ENCODE results near the gene TMEM88. TPM values are rescaled to one million over a fixed set of nuclear protein-coding genes. Genes with fewer than 3 reads are reported as not detected.

TMEM88 gene
- total and polyA plus RNA-seq, 2 of the 13 experiments (the other 11 are each of a cell fraction or from before 2014, with no cell fraction given) = 0.31 to 0.66 TPM

DNA sequence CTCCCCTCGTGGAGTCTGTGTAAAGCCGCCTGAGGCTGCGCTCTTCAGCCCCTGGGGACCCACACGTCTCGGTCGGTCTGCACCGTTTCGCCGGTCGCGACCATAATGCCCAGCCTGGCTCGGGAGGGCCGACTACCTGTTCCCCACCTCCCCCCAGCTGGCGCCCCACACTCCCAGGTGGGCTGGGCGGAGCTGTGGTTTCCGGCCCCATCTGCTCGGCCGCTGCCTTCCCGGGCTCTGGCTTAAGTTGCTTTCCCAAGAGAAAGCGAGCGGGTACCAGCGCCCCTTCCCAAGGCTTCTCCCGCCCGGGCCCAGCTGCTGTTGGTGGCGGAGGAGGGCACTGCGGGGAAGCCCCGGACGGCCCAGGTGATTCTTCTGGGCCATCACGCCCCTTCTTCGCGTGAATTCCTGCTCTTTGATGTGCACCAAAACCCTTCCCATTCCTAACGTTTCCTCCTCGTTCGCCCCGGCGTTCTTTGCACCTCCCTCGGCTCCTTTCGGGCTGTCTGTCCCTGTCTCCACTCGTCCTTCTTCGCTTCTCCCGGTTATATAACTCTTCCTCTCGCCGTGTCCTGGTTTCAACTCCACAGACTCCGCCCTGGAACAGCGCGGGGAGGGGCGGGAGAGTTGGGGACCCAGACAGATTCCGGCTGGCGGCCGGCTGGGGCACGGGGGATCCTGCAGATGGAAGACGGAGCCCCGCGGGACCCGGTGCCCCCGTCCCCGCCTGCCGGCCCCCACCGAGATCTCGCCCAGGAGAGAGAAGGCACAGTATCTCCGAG is 18.9 kb upstream of the TMEM88 start (continued):
- TF ChIP-seq IKZF4 (CRISPR knock-in tag; IDR thresholded peaks at IDR 0.05; ENCODE audit: borderline replicate concordance, low read depth, not compliant biosample characterization) (no peak), GABPB1 (CRISPR knock-in tag; IDR thresholded peaks at IDR 0.05) (peak; percentile 0; the same call in 1 of the 2 replicates), ATAD3A (CRISPR knock-in tag; IDR thresholded peaks at IDR 0.05) (no peak), ZNF205 (CRISPR knock-in tag; IDR thresholded peaks at IDR 0.05) (no peak), ZKSCAN8 (CRISPR knock-in tag; IDR thresholded peaks at IDR 0.05; ENCODE audit: borderline replicate concordance) (no peak), NFRKB (IDR thresholded peaks at IDR 0.05) (no peak), ZFP90 (CRISPR knock-in tag; IDR thresholded peaks at IDR 0.05; ENCODE audit: borderline replicate concordance) (no peak), ZNF576 (CRISPR knock-in tag; IDR thresholded peaks at IDR 0.05) (no peak), JUND (CRISPR knock-in tag; IDR thresholded peaks at IDR 0.05) (no peak), THYN1 (CRISPR knock-in tag; IDR thresholded peaks at IDR 0.05; ENCODE audit: borderline replicate concordance, low read depth) (no peak), MEIS1 (CRISPR knock-in tag; IDR thresholded peaks at IDR 0.05; ENCODE audit: borderline replicate concordance) (0 out of 2 replicates have a peak, but pooled peaks have one; percentile 21), BHLHE40 (IDR thresholded peaks at IDR 0.05; ENCODE audit: low read length) (no peak), ZBTB2 (CRISPR knock-in tag; IDR thresholded peaks at IDR 0.05; ENCODE audit: low read depth) (no peak), ZNF547 (CRISPR knock-in tag; IDR thresholded peaks at IDR 0.05) (peak; percentile 29; the same call in 1 of the 2 replicates), PHF21A (CRISPR knock-in tag; IDR thresholded peaks at IDR 0.05) (no peak), ZBTB46 (CRISPR knock-in tag; IDR thresholded peaks at IDR 0.05; ENCODE audit: borderline replicate concordance) (no peak)
- TF ChIP-seq, protein P1, sequence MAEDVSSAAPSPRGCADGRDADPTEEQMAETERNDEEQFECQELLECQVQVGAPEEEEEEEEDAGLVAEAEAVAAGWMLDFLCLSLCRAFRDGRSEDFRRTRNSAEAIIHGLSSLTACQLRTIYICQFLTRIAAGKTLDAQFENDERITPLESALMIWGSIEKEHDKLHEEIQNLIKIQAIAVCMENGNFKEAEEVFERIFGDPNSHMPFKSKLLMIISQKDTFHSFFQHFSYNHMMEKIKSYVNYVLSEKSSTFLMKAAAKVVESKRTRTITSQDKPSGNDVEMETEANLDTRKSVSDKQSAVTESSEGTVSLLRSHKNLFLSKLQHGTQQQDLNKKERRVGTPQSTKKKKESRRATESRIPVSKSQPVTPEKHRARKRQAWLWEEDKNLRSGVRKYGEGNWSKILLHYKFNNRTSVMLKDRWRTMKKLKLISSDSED (CRISPR knock-in tag; IDR thresholded peaks at IDR 0.05) = no peak
- TF ChIP-seq, protein P2, sequence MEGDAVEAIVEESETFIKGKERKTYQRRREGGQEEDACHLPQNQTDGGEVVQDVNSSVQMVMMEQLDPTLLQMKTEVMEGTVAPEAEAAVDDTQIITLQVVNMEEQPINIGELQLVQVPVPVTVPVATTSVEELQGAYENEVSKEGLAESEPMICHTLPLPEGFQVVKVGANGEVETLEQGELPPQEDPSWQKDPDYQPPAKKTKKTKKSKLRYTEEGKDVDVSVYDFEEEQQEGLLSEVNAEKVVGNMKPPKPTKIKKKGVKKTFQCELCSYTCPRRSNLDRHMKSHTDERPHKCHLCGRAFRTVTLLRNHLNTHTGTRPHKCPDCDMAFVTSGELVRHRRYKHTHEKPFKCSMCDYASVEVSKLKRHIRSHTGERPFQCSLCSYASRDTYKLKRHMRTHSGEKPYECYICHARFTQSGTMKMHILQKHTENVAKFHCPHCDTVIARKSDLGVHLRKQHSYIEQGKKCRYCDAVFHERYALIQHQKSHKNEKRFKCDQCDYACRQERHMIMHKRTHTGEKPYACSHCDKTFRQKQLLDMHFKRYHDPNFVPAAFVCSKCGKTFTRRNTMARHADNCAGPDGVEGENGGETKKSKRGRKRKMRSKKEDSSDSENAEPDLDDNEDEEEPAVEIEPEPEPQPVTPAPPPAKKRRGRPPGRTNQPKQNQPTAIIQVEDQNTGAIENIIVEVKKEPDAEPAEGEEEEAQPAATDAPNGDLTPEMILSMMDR (CRISPR knock-in tag; IDR thresholded peaks at IDR 0.05) = no peak
- TF ChIP-seq, protein P3, sequence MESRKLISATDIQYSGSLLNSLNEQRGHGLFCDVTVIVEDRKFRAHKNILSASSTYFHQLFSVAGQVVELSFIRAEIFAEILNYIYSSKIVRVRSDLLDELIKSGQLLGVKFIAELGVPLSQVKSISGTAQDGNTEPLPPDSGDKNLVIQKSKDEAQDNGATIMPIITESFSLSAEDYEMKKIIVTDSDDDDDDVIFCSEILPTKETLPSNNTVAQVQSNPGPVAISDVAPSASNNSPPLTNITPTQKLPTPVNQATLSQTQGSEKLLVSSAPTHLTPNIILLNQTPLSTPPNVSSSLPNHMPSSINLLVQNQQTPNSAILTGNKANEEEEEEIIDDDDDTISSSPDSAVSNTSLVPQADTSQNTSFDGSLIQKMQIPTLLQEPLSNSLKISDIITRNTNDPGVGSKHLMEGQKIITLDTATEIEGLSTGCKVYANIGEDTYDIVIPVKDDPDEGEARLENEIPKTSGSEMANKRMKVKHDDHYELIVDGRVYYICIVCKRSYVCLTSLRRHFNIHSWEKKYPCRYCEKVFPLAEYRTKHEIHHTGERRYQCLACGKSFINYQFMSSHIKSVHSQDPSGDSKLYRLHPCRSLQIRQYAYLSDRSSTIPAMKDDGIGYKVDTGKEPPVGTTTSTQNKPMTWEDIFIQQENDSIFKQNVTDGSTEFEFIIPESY (CRISPR knock-in tag; IDR thresholded peaks at IDR 0.05) = no peak

All from HepG2 (cell line).